Activated naive CD4-positive, alpha-beta T cell treated with anti-CD3 and anti-CD28 coated beads, Interleukin-2, amount 10 ng/mL, durations not matched to agents 7 days and 5 days (primary cell): Measurements from ENCODE around the gene ANKMY1.

Experiments
- CTCF ChIA-PET: fragments of 350-600 bp; sonication (Branson Sonifier 250); formaldehyde crosslinking; loops from one replicate; lab custom pipeline; 2021; ENCODE audit warnings: antibody characterized with exemption; lab: Charles Lee
- DNase-seq: peaks from one replicate; pipeline ENCODE4 v3.0.0-alpha.2; 2020
- H3K27ac Mint-ChIP-seq: one replicate; pipeline ENCODE4 v1.8.0; 2021; ENCODE audit warnings: mild to moderate bottlenecking, moderate library complexity, mixed read lengths
- H3K27me3 Mint-ChIP-seq: one replicate; pipeline ENCODE4 v1.8.0; 2021; ENCODE audit warnings: mild to moderate bottlenecking, mixed read lengths
- H3K36me3 Mint-ChIP-seq: one replicate; pipeline ENCODE4 v1.8.0; 2021; ENCODE audit warnings: mixed read lengths
- H3K4me1 Mint-ChIP-seq: one replicate; pipeline ENCODE4 v1.8.0; 2021; ENCODE audit warnings: mixed read lengths
- H3K4me3 Mint-ChIP-seq: one replicate; pipeline ENCODE4 v1.8.0; 2021; ENCODE audit warnings: mild to moderate bottlenecking, moderate library complexity, mixed read lengths
- H3K9me3 Mint-ChIP-seq: one replicate; pipeline ENCODE4 v1.8.0; 2021; ENCODE audit warnings: mixed read lengths

Gene ANKMY1

DNA sequence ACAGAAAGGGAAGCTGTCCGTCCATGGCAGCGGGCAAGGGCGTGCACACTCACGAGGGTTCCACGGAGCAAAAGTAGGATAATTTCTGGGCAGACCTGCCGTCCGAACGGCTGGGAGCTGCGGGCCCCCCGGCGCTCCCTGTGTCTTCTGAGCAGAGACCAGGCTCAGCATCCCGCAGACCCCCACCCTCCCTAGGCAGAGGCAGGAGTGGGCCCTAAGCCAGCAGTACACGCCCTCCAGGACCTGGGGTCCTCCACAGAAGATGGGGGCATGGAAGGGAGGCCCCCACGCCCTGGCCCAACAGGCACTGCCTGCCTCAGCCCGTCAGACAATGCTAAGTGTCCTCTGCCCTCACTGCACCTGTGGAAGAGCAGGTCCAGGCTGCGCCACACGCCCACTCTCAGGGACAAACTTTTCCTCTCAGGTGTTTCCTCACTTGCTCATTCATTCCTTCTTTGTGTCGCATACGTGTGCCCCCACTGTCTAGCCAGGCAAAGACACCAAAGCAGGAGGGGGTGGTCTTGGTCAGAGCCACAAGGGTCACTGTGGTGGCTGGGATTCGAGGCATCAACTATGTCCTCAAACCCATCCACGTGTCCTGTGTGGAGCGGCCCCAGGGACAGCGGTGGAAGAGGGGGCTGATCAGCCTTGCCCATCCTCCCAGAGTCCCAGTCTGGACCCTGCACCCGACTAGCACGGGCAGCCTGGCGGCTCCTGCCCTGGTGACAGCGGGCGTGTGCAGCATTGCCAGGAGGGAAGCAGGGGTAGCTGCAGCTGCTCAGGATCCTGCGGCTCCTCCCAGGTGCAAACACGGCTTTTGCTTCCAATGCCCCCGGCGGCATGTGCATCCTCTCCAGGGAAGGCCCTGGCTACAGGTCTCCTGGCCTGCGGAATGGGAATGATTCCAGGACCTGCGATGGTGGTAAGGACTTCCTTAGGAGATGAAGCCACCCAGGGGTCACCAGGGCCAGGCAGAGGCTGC is 124.7 kb downstream of the ANKMY1 start:
- Mint-ChIP-seq H3K36me3 (no peaks in the 10 kb centered on the region), H3K27ac (no peak overlapping the region), H3K27me3 (peaks cover 73% of the 10 kb centered on the region), H3K4me1 (peaks cover 11% of the 10 kb centered on the region), H3K9me3 (no peaks in the 10 kb centered on the region), H3K4me3 (peak overlapping the region; percentile 45)
- CTCF ChIA-PET = no interaction called here
- DNase-seq = peak; percentile 19

DNA sequence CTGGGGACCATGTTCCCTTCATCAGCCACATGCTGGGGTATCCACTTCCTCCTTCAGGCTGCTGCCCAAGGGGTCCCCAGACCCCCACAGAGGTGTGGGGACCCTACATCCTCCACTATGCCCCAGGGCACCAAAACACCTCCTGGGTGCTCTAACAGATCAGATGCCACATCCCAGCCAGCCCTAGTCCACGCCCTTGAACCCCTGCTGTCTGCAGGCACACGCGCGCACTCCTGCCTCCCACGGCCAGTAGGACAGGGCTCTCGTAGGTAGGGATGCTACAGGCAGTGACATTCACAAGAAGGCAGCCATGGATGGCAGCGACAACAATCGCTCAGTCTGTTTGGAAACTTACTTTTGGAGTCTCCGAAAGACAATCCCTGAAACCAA is 125.4 kb downstream of the ANKMY1 start:
- Mint-ChIP-seq H3K4me1 (peaks cover 16% of the 10 kb centered on the region), H3K9me3 (no peaks in the 10 kb centered on the region), H3K4me3 (no peak overlapping the region), H3K27ac (no peak overlapping the region), H3K36me3 (no peaks in the 10 kb centered on the region), H3K27me3 (peaks cover 72% of the 10 kb centered on the region)
- peak; percentile 10 for DNase-seq
- CTCF ChIA-PET = no interaction called here

- CTCF ChIA-PET = no interaction called here
- Mint-ChIP-seq H3K4me1 (peaks cover 14% of the 10 kb centered on the region), H3K27me3 (peaks cover 72% of the 10 kb centered on the region), H3K9me3 (no peaks in the 10 kb centered on the region), H3K4me3 (no peak overlapping the region), H3K36me3 (no peaks in the 10 kb centered on the region), H3K27ac (no peak overlapping the region)
- peak; percentile 11 for DNase-seq
Observed at GRCh38 chr2:240431661-240432424, 125.9 kb downstream of the ANKMY1 start.

- DNase-seq = peak; percentile 18
- CTCF ChIA-PET = no interaction called here
Observed at GRCh38 chr2:240431271-240431660, 126.5 kb downstream of the ANKMY1 start.

GRCh38 chr2:240430595-240430994 is 127.2 kb downstream of the ANKMY1 start:
- DNase-seq = peak; percentile 9
- CTCF ChIA-PET = no interaction called here
- peaks cover 13% of the 10 kb centered on the region for H3K4me1 Mint-ChIP-seq
- peaks cover 2% of the 10 kb centered on the region for H3K9me3 Mint-ChIP-seq
- peaks cover 72% of the 10 kb centered on the region for H3K27me3 Mint-ChIP-seq
- no peak overlapping the region for H3K27ac Mint-ChIP-seq
- no peak overlapping the region for H3K4me3 Mint-ChIP-seq
- no peaks in the 10 kb centered on the region for H3K36me3 Mint-ChIP-seq

More at GRCh38 chr2:240431271-240431660, 126.5 kb downstream of the ANKMY1 start:
- H3K27me3 Mint-ChIP-seq = peaks cover 72% of the 10 kb centered on the region
- H3K36me3 Mint-ChIP-seq = no peaks in the 10 kb centered on the region
- no peaks in the 10 kb centered on the region for H3K9me3 Mint-ChIP-seq
- H3K4me3 Mint-ChIP-seq = no peak overlapping the region
- peaks cover 13% of the 10 kb centered on the region for H3K4me1 Mint-ChIP-seq
- no peak overlapping the region for H3K27ac Mint-ChIP-seq

DNA sequence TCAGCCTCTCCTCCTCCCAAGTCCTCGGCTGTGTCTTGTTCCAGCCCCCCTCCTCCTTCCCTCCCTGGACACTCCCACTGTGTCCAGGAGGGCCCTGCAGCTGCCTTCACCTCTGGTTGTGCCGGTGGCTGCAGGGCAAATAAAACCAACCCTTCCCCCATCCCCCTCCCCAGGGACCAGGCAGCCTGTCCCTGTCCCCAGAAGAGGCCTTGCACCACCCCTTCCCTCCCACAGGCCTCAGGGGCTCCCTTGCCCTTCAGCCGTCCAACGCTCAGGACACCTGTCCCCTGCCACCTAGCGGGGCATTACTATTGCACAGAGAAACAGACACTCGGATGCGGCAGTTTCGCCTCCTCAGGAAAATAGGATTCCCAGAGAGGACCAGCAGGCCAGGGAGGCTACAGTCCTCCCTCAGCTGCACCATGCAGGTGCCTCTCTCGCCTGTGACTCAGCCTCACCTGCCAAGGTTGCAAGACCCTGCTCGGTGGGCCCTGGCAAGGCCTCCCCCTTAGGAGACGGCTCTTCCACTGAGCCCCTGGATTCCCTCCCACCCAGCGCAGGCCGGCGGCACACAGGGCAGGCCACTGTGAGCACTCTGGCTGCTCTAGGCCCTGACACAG is 127.8 kb downstream of the ANKMY1 start:
- CTCF ChIA-PET = no interaction called here
- peaks cover 13% of the 10 kb centered on the region for H3K4me1 Mint-ChIP-seq
- H3K9me3 Mint-ChIP-seq = peaks cover 5% of the 10 kb centered on the region
- no peak for DNase-seq
- no peak overlapping the region for H3K27ac Mint-ChIP-seq
- H3K27me3 Mint-ChIP-seq = peaks cover 75% of the 10 kb centered on the region
- H3K4me3 Mint-ChIP-seq = no peak overlapping the region
- no peaks in the 10 kb centered on the region for H3K36me3 Mint-ChIP-seq
